Mammary epithelial cell (primary cell): ENCODE results near the gene GLB1L2.

Source experiments
- EZH2 ChIP-seq: IDR thresholded peaks from 2 replicates; pipeline ENCODE4 v1.6.1; 2012; ENCODE audit warnings: low read length, inconsistent platforms, borderline replicate concordance
- TF ChIP-seq, protein P1 (sequence below), 2 donors: IDR thresholded peaks in 1 of 2; conservative IDR thresholded peaks in 1 of 2; 2 replicates each; pipeline ENCODE4 v1.5.1; 2011 to 2012; ENCODE audit warnings: inconsistent platforms in 2 of 2, low read length in 2 of 2, mild to moderate bottlenecking in 2 of 2, control low read depth in 1 of 2, low read depth in 1 of 2; ENCODE audit not compliant: insufficient read depth in 1 of 2; ENCODE audit errors: extremely low read depth in 1 of 2

DNA sequence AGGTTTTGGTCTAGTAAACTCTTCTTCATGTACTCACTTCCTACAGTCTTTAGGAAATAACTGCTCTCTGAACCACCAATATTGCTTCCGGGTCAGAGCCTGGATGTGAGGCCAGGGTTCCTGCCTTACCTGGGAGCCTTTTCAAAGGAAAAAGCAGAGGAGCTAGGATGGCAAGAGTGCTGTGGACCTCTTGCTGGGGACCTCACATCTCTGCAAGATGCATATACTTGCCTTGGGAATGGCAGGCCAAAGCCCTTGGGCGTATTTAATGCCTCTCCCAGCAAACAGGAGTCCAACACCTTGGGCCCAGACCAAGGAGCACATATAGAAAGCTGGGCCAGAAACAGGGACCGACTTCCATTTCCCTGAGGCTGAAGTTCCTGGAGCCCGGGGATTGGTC, 5.3 kb downstream of the GLB1L2 start:
- TF ChIP-seq, protein P1, sequence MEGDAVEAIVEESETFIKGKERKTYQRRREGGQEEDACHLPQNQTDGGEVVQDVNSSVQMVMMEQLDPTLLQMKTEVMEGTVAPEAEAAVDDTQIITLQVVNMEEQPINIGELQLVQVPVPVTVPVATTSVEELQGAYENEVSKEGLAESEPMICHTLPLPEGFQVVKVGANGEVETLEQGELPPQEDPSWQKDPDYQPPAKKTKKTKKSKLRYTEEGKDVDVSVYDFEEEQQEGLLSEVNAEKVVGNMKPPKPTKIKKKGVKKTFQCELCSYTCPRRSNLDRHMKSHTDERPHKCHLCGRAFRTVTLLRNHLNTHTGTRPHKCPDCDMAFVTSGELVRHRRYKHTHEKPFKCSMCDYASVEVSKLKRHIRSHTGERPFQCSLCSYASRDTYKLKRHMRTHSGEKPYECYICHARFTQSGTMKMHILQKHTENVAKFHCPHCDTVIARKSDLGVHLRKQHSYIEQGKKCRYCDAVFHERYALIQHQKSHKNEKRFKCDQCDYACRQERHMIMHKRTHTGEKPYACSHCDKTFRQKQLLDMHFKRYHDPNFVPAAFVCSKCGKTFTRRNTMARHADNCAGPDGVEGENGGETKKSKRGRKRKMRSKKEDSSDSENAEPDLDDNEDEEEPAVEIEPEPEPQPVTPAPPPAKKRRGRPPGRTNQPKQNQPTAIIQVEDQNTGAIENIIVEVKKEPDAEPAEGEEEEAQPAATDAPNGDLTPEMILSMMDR (conservative IDR thresholded peaks at IDR 0.05 in 1 of 2, IDR thresholded peaks at IDR 0.05 in 1 of 2; ENCODE audit: extremely low read depth in 1 of 2, insufficient read depth in 1 of 2, low read depth in 1 of 2, low read length in 2 of 2) = no peak
- TF ChIP-seq EZH2 = no peak
